Astrocyte (in vitro differentiated cells and primary cell): Measurements from ENCODE around the gene CD99. TPM values are rescaled to one million over a fixed set of nuclear protein-coding genes. Genes with fewer than 3 reads are reported as not detected.

ENCODE experiments used
- DNase-seq: peaks from one replicate; pipeline ENCODE4 v3.0.0-alpha.2; 2010; ENCODE audit warnings: low read depth
- FAIRE-seq: peaks from 2 replicates; lab custom pipeline; 2011; peaks lifted over from hg19 to GRCh38; lab: Jason Lieb, UNC
- H2AFZ ChIP-seq: 2 replicates; pipeline ENCODE4 v1.6.0; 2012; ENCODE audit warnings: low read depth, low read length, inconsistent platforms
- H3K27ac ChIP-seq: 2 replicates; pipeline ENCODE4 v1.5.1; 2011; ENCODE audit warnings: low read depth, low read length, inconsistent platforms
- H3K27me3 ChIP-seq: 2 replicates; pipeline ENCODE4 v1.6.0; 2011; ENCODE audit warnings: low read length, inconsistent platforms; ENCODE audit not compliant: insufficient read depth
- H3K36me3 ChIP-seq: 2 replicates; pipeline ENCODE4 v1.5.1; 2011; ENCODE audit warnings: low read length, inconsistent platforms; ENCODE audit not compliant: insufficient read depth
- H3K4me1 ChIP-seq: 2 replicates; pipeline ENCODE4 v1.5.1; 2011; ENCODE audit warnings: low read length, inconsistent platforms; ENCODE audit not compliant: insufficient read depth
- H3K4me2 ChIP-seq: 2 replicates; pipeline ENCODE4 v1.6.0; 2012; ENCODE audit warnings: low read length, inconsistent platforms
- H3K4me3 ChIP-seq: 2 replicates; pipeline ENCODE4 v1.5.1; 2011; ENCODE audit warnings: low read depth, mild to moderate bottlenecking, low read length, inconsistent platforms; ENCODE audit not compliant: insufficient read depth
- H3K79me2 ChIP-seq: 2 replicates; pipeline ENCODE4 v1.6.0; 2012; ENCODE audit warnings: mild to moderate bottlenecking, low read length, inconsistent platforms; ENCODE audit not compliant: insufficient read depth
- H3K9ac ChIP-seq: 2 replicates; pipeline ENCODE4 v1.6.0; 2012; ENCODE audit warnings: mild to moderate bottlenecking, low read length, inconsistent platforms
- H3K9me3 ChIP-seq: 2 replicates; pipeline ENCODE4 v1.5.1; 2012; ENCODE audit warnings: low read depth, mild to moderate bottlenecking, low read length, inconsistent platforms; ENCODE audit not compliant: insufficient read depth
- H4K20me1 ChIP-seq: 2 replicates; pipeline ENCODE4 v1.6.0; 2012; ENCODE audit warnings: low read length, inconsistent platforms; ENCODE audit not compliant: insufficient read depth
- H3K27ac Mint-ChIP-seq: one replicate; pipeline ENCODE4 v1.8.0; 2021; ENCODE audit warnings: mild to moderate bottlenecking, mixed read lengths; ENCODE audit not compliant: unreplicated experiment
- H3K27me3 Mint-ChIP-seq: one replicate; pipeline ENCODE4 v1.8.0; 2021; ENCODE audit warnings: low read depth, mixed read lengths; ENCODE audit not compliant: unreplicated experiment
- H3K36me3 Mint-ChIP-seq: one replicate; pipeline ENCODE4 v1.8.0; 2021; ENCODE audit warnings: low read depth, mixed read lengths; ENCODE audit not compliant: unreplicated experiment
- H3K4me1 Mint-ChIP-seq: one replicate; pipeline ENCODE4 v1.8.0; 2021; ENCODE audit warnings: low read depth, mixed read lengths; ENCODE audit not compliant: unreplicated experiment
- H3K4me3 Mint-ChIP-seq: one replicate; pipeline ENCODE4 v1.8.0; 2021; ENCODE audit warnings: mild to moderate bottlenecking, moderate library complexity, mixed read lengths; ENCODE audit not compliant: unreplicated experiment
- H3K9me3 Mint-ChIP-seq: one replicate; pipeline ENCODE4 v1.8.0; 2021; ENCODE audit warnings: mild to moderate bottlenecking, mixed read lengths; ENCODE audit not compliant: unreplicated experiment
- CTCF ChIP-seq: IDR thresholded peaks from 2 replicates; pipeline ENCODE4 v1.5.1; 2011; ENCODE audit warnings: low read depth, mild to moderate bottlenecking, inconsistent platforms, low read length, moderate library complexity; ENCODE audit not compliant: insufficient read depth
- EZH2 ChIP-seq: IDR thresholded peaks from 2 replicates; pipeline ENCODE4 v1.6.1; 2012; ENCODE audit warnings: mild to moderate bottlenecking, low read length, inconsistent platforms; ENCODE audit not compliant: insufficient read depth
- total RNA-seq: library from RNA; stranded (reverse); gene quantifications from 2 replicates; pipeline ENCODE4 v1.2.1, GENCODE V29; 2021

The CD99 gene
- total RNA-seq, 1 donor from 2014 or later = 448 TPM

GRCh38 chrX:2679534-2680485, 11.3 kb upstream of the CD99 start:
- no peak overlapping the region for H3K4me3 ChIP-seq

GRCh38 chrX:2680486-2681348, 10.4 kb upstream of the CD99 start:
- Histone ChIP-seq H3K4me3 (no peak overlapping the region), H3K4me2 (no peak overlapping the region), H3K27me3 (no peaks in the 10 kb centered on the region), H3K36me3 (no peaks in the 10 kb centered on the region), H4K20me1 (no peaks in the 10 kb centered on the region), H3K9ac (no peak overlapping the region), H2AFZ (no peak overlapping the region), H3K9me3 (no peaks in the 10 kb centered on the region), H3K79me2 (no peaks in the 10 kb centered on the region), H3K27ac (no peak overlapping the region), H3K4me1 (peaks cover 22% of the 10 kb centered on the region)
- peaks cover 11% of the 10 kb centered on the region for H3K9me3 Mint-ChIP-seq
- TF ChIP-seq CTCF (no peak), EZH2 (no peak)
- H3K4me3 Mint-ChIP-seq = no peak overlapping the region
- DNase-seq = no peak
- peaks cover 2% of the 10 kb centered on the region for H3K27me3 Mint-ChIP-seq
- no peak overlapping the region for H3K27ac Mint-ChIP-seq
- H3K36me3 Mint-ChIP-seq = no peaks in the 10 kb centered on the region
- no peak for FAIRE-seq
- H3K4me1 Mint-ChIP-seq = peaks cover 16% of the 10 kb centered on the region

More at GRCh38 chrX:2679534-2680485, 11.3 kb upstream of the CD99 start:
- H3K4me1 ChIP-seq = peaks cover 22% of the 10 kb centered on the region
- TF ChIP-seq EZH2 (no peak), CTCF (no peak)
- H3K36me3 ChIP-seq = no peaks in the 10 kb centered on the region
- no peaks in the 10 kb centered on the region for H3K9me3 ChIP-seq
- Mint-ChIP-seq H3K9me3 (peaks cover 10% of the 10 kb centered on the region), H3K27ac (no peak overlapping the region), H3K36me3 (no peaks in the 10 kb centered on the region), H3K4me1 (peaks cover 16% of the 10 kb centered on the region), H3K27me3 (peaks cover 2% of the 10 kb centered on the region), H3K4me3 (no peak overlapping the region)
- DNase-seq (peak; percentile 65), FAIRE-seq (no peak)
- H3K27me3 ChIP-seq = no peaks in the 10 kb centered on the region
- no peaks in the 10 kb centered on the region for H4K20me1 ChIP-seq
- peak overlapping the region; percentile 12 for H3K4me2 ChIP-seq
- H3K9ac ChIP-seq = no peak overlapping the region
- no peaks in the 10 kb centered on the region for H3K79me2 ChIP-seq
- H3K27ac ChIP-seq = no peak overlapping the region
- no peak overlapping the region for H2AFZ ChIP-seq
